ENCODE results near the gene ADNP2. TPM values are rescaled to one million over a fixed set of nuclear protein-coding genes. Genes with fewer than 3 reads are reported as not detected.
A peak's percentile ranks its signal among the peaks of the same experiment; 100 is the strongest.

The ADNP2 gene
- total RNA-seq, 4 donors from 2014 or later = 16.4 to 28.4 (median 17.8) TPM

- peaks cover 25 to 39% of the 10 kb centered on the region in 2 donors for H3K4me1 ChIP-seq
- intact Hi-C loops (cut with DNase I) = no loop called here
- no peaks in the 10 kb centered on the region for H3K36me3 ChIP-seq
- H3K4me3 ChIP-seq (replicated peaks in 1 of 3) = no peak overlapping the region
- no peak for TF ChIP-seq POLR2A (IDR thresholded peaks at IDR 0.05)
- TF ChIP-seq CTCF (IDR thresholded peaks at IDR 0.05) = no peak
- no peak for DNase-seq
- H3K27ac ChIP-seq = peak overlapping the region in 1 of 3 donors; percentile 39
- no peaks in the 10 kb centered on the region for H3K9me3 ChIP-seq
- WGBS, 2 donors = 70 to 71% methylated on average over 11 to 12 of the region's 13 CpGs
- no peaks in the 10 kb centered on the region for H3K27me3 ChIP-seq
These were observed 58.9 kb downstream of the ADNP2 start for GRCh38 chr18:80167931-80168330.

GRCh38 chr18:80168346-80168745 lies 59.3 kb downstream of the ADNP2 start:
- Histone ChIP-seq H3K36me3 (no peaks in the 10 kb centered on the region), H3K4me1 (peaks cover 25 to 39% of the 10 kb centered on the region in 2 donors), H3K4me3 (replicated peaks in 1 of 3) (no peak overlapping the region), H3K9me3 (no peaks in the 10 kb centered on the region), H3K27me3 (no peaks in the 10 kb centered on the region), H3K27ac (peak overlapping the region; percentile 39 to 75 (median 59))
- intact Hi-C loops (cut with DNase I) = no loop called here
- no peak for TF ChIP-seq POLR2A (IDR thresholded peaks at IDR 0.05)
- TF ChIP-seq CTCF (IDR thresholded peaks at IDR 0.05) = no peak
- no peak for DNase-seq
- WGBS, 2 donors = 75 to 83% methylated on average over 2 of the region's 2 CpGs

- DNase-seq = peak; percentile 94
- no peak overlapping the region for H3K4me3 ChIP-seq (replicated peaks in 1 of 3)
- no peaks in the 10 kb centered on the region for H3K27me3 ChIP-seq
- peaks cover 25 to 39% of the 10 kb centered on the region in 2 donors for H3K4me1 ChIP-seq
- peak overlapping the region; percentile 39 to 75 (median 59) for H3K27ac ChIP-seq
- H3K36me3 ChIP-seq = no peaks in the 10 kb centered on the region
- intact Hi-C loops (cut with DNase I) = no loop called here
- no peaks in the 10 kb centered on the region for H3K9me3 ChIP-seq
- TF ChIP-seq POLR2A (IDR thresholded peaks at IDR 0.05) = peak in 1 of 2 donors; percentile 20
- no peak for TF ChIP-seq CTCF (IDR thresholded peaks at IDR 0.05)
- 49 to 54% methylated on average over 14 to 15 of the region's 15 CpGs for WGBS, 2 donors
These were observed 59.9 kb downstream of the ADNP2 start for GRCh38 chr18:80168982-80169381.

- WGBS, 2 donors = 87 to 88% methylated on average over 17 of the region's 17 CpGs
- DNase-seq = no peak
- H3K4me1 ChIP-seq = peaks cover 25 to 39% of the 10 kb centered on the region in 2 donors
- intact Hi-C loops (cut with DNase I) = no loop called here
- no peaks in the 10 kb centered on the region for H3K9me3 ChIP-seq
- no peak overlapping the region for H3K4me3 ChIP-seq (replicated peaks in 1 of 3)
- no peaks in the 10 kb centered on the region for H3K36me3 ChIP-seq
- H3K27ac ChIP-seq = peak overlapping the region in 2 of 3 donors; percentile 39 to 59
- no peak for TF ChIP-seq CTCF (IDR thresholded peaks at IDR 0.05)
- TF ChIP-seq POLR2A (IDR thresholded peaks at IDR 0.05) = no peak
- no peaks in the 10 kb centered on the region for H3K27me3 ChIP-seq
These were observed 60.5 kb downstream of the ADNP2 start for GRCh38 chr18:80169607-80170006.

GRCh38 chr18:80170395-80171053 lies 61.5 kb downstream of the ADNP2 start:
- Histone ChIP-seq H3K27me3 (no peaks in the 10 kb centered on the region), H3K4me3 (replicated peaks in 1 of 3) (no peak overlapping the region), H3K4me1 (peaks cover 25 to 43% of the 10 kb centered on the region in 2 donors), H3K36me3 (no peaks in the 10 kb centered on the region), H3K9me3 (no peaks in the 10 kb centered on the region), H3K27ac (peak overlapping the region in 2 of 3 donors; percentile 27 to 60)
- TF ChIP-seq CTCF (IDR thresholded peaks at IDR 0.05) (no peak), POLR2A (IDR thresholded peaks at IDR 0.05) (no peak)
- intact Hi-C loops (cut with DNase I) = no loop called here
- peak in 1 of 2 donors; percentile 46 for DNase-seq
- 78 to 82% methylated on average over 6 to 7 of the region's 7 CpGs for WGBS, 2 donors
